IMR-90 (cell line): ENCODE measurements around the gene HFM1. TPM values are rescaled to one million over a fixed set of nuclear protein-coding genes. Genes with fewer than 3 reads are reported as not detected.

Source experiments
- ATAC-seq: fragments of 200-7000 bp; cut with Tn5 transposase; 2 replicates; pipeline ENCODE4 v1.9.1; 2020; ENCODE audit warnings: low read depth, mild to moderate bottlenecking, moderate library complexity
- BruUV-seq: library from RNA; stranded (reverse); fragments of 400-500 nt; replicated peaks from 2 replicates; lab custom pipeline; 2021; lab: Mats Ljungman, UMichigan
- CTCF ChIA-PET: fragments of 300-600 bp; formaldehyde crosslinking; extraction: SDS; loops from one replicate; lab custom pipeline; 2021; ENCODE audit warnings: antibody characterized with exemption; lab: Yijun Ruan, JAX
- POLR2A ChIA-PET: fragments of 300-600 bp; sonication (Branson Sonifier 250); formaldehyde crosslinking; loops from one replicate; lab custom pipeline; 2022; ENCODE audit warnings: antibody characterized with exemption; ENCODE audit not compliant: unreplicated experiment; lab: Charles Lee
- DNase-seq: peaks from one replicate; pipeline ENCODE4 v3.0.0; 2013
- H2AFZ ChIP-seq: replicated peaks from 2 replicates; pipeline ENCODE3; 2013; ENCODE audit warnings: low read length, mild to moderate bottlenecking; ENCODE audit not compliant: poor library complexity
- H2AK5ac ChIP-seq: 2 replicates; pipeline ENCODE4 v1.6.1; 2013; ENCODE audit warnings: low read depth, low read length, inconsistent platforms
- H2AK9ac ChIP-seq: replicated peaks from 2 replicates; pipeline ENCODE3; 2013; ENCODE audit warnings: mild to moderate bottlenecking, low read depth, low read length, moderate library complexity; ENCODE audit not compliant: poor library complexity
- H2BK120ac ChIP-seq: 2 replicates; pipeline ENCODE4 v1.6.1; 2013; ENCODE audit warnings: low read depth, low read length, inconsistent platforms
- H2BK15ac ChIP-seq: 3 replicates; pipeline ENCODE4 v1.6.1; 2013; ENCODE audit warnings: low read depth, low read length, inconsistent platforms
- H2BK20ac ChIP-seq: 2 replicates; pipeline ENCODE4 v1.6.1; 2013; ENCODE audit warnings: low read depth, mild to moderate bottlenecking, inconsistent platforms, low read length, moderate library complexity
- H2BK5ac ChIP-seq: 2 replicates; pipeline ENCODE4 v1.6.1; 2013; ENCODE audit warnings: mild to moderate bottlenecking, low read depth, low read length, inconsistent platforms; ENCODE audit not compliant: poor library complexity, severe bottlenecking
- H3K14ac ChIP-seq: replicated peaks from 2 replicates; pipeline ENCODE4 v1.6.1; 2013; ENCODE audit warnings: low read depth, low read length, inconsistent platforms
- H3K18ac ChIP-seq: 2 replicates; pipeline ENCODE4 v1.6.1; 2013; ENCODE audit warnings: low read depth, low read length, control low read depth
- H3K23ac ChIP-seq: 2 replicates; pipeline ENCODE4 v1.6.1; 2013; ENCODE audit warnings: low read depth, low read length, inconsistent platforms
- H3K27ac ChIP-seq: 2 replicates; pipeline ENCODE4 v1.5.1; 2013; ENCODE audit warnings: mild to moderate bottlenecking, control low read depth, low read length; ENCODE audit not compliant: insufficient read depth
- H3K27me3 ChIP-seq: 2 replicates; pipeline ENCODE4 v1.6.1; 2013; ENCODE audit warnings: low read length; ENCODE audit not compliant: control insufficient read depth, insufficient read depth
- H3K36me3 ChIP-seq: 2 replicates; pipeline ENCODE4 v1.6.1; 2013; ENCODE audit warnings: low read length, mixed read lengths; ENCODE audit not compliant: control insufficient read depth, insufficient read depth
- H3K4ac ChIP-seq: 2 replicates; pipeline ENCODE4 v1.6.1; 2013; ENCODE audit warnings: low read depth, low read length, inconsistent platforms
- H3K4me1 ChIP-seq: 2 replicates; pipeline ENCODE4 v1.6.1; 2013; ENCODE audit warnings: low read length, mixed read lengths; ENCODE audit not compliant: control insufficient read depth, insufficient read depth
- H3K4me2 ChIP-seq: 2 replicates; pipeline ENCODE4 v1.6.1; 2013; ENCODE audit warnings: low read depth, mild to moderate bottlenecking, control low read depth, low read length, moderate library complexity
- H3K4me3 ChIP-seq: 2 replicates; pipeline ENCODE4 v1.5.1; 2013; ENCODE audit warnings: low read depth, mild to moderate bottlenecking, control low read depth, low read length, moderate library complexity; ENCODE audit not compliant: insufficient read depth
- H3K56ac ChIP-seq: 2 replicates; pipeline ENCODE4 v1.6.1; 2013; ENCODE audit warnings: low read length, inconsistent platforms; ENCODE audit not compliant: insufficient read depth; ENCODE audit errors: extremely low read depth
- H3K79me1 ChIP-seq, 2 experiments: 2 replicates each; pipeline ENCODE4 v1.6.1; 2013; ENCODE audit warnings: low read length in 2 of 2, inconsistent platforms in 1 of 2, low read depth in 1 of 2
- H3K9ac ChIP-seq: 2 replicates; pipeline ENCODE4 v1.6.1; 2013; ENCODE audit warnings: low read depth, low read length, control low read depth
- H3K9me1 ChIP-seq: 2 replicates; pipeline ENCODE4 v1.6.1; 2013; ENCODE audit warnings: low read length, inconsistent platforms; ENCODE audit not compliant: insufficient read depth
- H3K9me3 ChIP-seq: 2 replicates; pipeline ENCODE4 v1.6.1; 2013; ENCODE audit warnings: low read length; ENCODE audit not compliant: control insufficient read depth, insufficient read depth
- H4K20me1 ChIP-seq: 2 replicates; pipeline ENCODE4 v1.6.1; 2013; ENCODE audit warnings: low read length, inconsistent platforms; ENCODE audit not compliant: insufficient read depth
- H4K5ac ChIP-seq: 2 replicates; pipeline ENCODE4 v1.6.1; 2013; ENCODE audit warnings: mild to moderate bottlenecking, low read depth, low read length, control low read depth
- H4K8ac ChIP-seq, 2 experiments: 2 replicates each; pipeline ENCODE4 v1.6.1; 2013; ENCODE audit warnings: low read depth in 2 of 2, low read length in 2 of 2, control low read depth in 1 of 2, inconsistent platforms in 1 of 2
- H4K91ac ChIP-seq: 2 replicates; pipeline ENCODE4 v1.6.1; 2013; ENCODE audit warnings: low read depth, low read length, inconsistent platforms; ENCODE audit not compliant: insufficient read depth
- BHLHE40 ChIP-seq: fragments of 150-350 bp; IDR thresholded peaks from 2 replicates; pipeline ENCODE4 v1.6.1; 2016; ENCODE audit warnings: mild to moderate bottlenecking, low read depth, low read length
- CHD1 ChIP-seq: IDR thresholded peaks from 2 replicates; pipeline ENCODE4 v1.6.1; 2012; ENCODE audit warnings: low read depth, low read length, improper control_type of control experiment
- CTCF ChIP-seq: conservative IDR thresholded peaks from 2 replicates; pipeline ENCODE4 v1.5.1; 2012; ENCODE audit warnings: mild to moderate bottlenecking, low read depth, low read length, improper control_type of control experiment
- ELK1 ChIP-seq: fragments of 150-350 bp; IDR thresholded peaks from 2 replicates; pipeline ENCODE4 v1.6.1; 2016; ENCODE audit warnings: low read depth, mild to moderate bottlenecking, low read length, moderate library complexity, borderline replicate concordance
- MAFK ChIP-seq: IDR thresholded peaks from 2 replicates; pipeline ENCODE4 v1.6.1; 2012; ENCODE audit warnings: low read depth, low read length, improper control_type of control experiment
- MAZ ChIP-seq: IDR thresholded peaks from 2 replicates; pipeline ENCODE4 v1.6.1; 2012; ENCODE audit warnings: low read depth, mild to moderate bottlenecking, low read length, improper control_type of control experiment, moderate library complexity, borderline replicate concordance
- POLR2A ChIP-seq: IDR thresholded peaks from 2 replicates; pipeline ENCODE4 v1.6.1; 2012; ENCODE audit warnings: mild to moderate bottlenecking, low read depth, low read length
- RAD21 ChIP-seq: IDR thresholded peaks from 2 replicates; pipeline ENCODE4 v1.6.1; 2012; ENCODE audit warnings: low read length, improper control_type of control experiment
- WGBS, 2 experiments: methylation state at CpG; one replicate each; pipeline versions ENCODE4 v1.1.5 to v1.1.7; 2013; ENCODE audit warnings: missing lambda C conversion rate in 2 of 2; ENCODE audit not compliant: insufficient read length in 1 of 2; ENCODE audit errors: extremely low coverage in 2 of 2; 5-methylcytosine and 5-hydroxymethylcytosine counted together
- dilution Hi-C: fragments of 300-500 bp; cut with HindIII; formaldehyde crosslinking; loops from one replicate; pipeline ENCODE4 v1.14.3; 2018; ENCODE audit warnings: low sequenced_read_pairs; ENCODE audit not compliant: unreplicated experiment
- in situ Hi-C: fragments of 300-500 bp; cut with MboI; formaldehyde crosslinking; loops from 3 replicates; pipeline ENCODE4 v1.14.3; 2019; ENCODE audit warnings: low sequenced_read_pairs, inconsistent platforms, mixed read lengths
- intact Hi-C: fragments of 100-400 bp; cut with micrococcal nuclease; formaldehyde crosslinking; loops from 2 replicates; pipeline ENCODE4 v1.10.0; 2022
- polyA plus RNA-seq, 3 experiments: library from polyadenylated mRNA; depleted of rRNA; stranded (reverse); fragments of >200 nt; gene quantifications; 2 replicates each; pipeline ENCODE4 v1.2.3, GENCODE V29; 2012; ENCODE audit warnings: low replicate concordance in 1 of 3
- total RNA-seq: library from RNA; depleted of rRNA; stranded (reverse); fragments of >200 nt; gene quantifications from 2 replicates; pipeline ENCODE4 v1.2.3, GENCODE V29; 2012

HFM1 gene
- total and polyA plus RNA-seq, 2 of the 4 experiments (the other 2 are of a cell fraction) = 0.15 to 0.18 TPM

GRCh38 chr1:91244737-91245136 lies 159.9 kb downstream of the HFM1 start:
- no TSS peak for BruUV-seq
- Histone ChIP-seq H3K23ac (no peak overlapping the region), H2AK5ac (no peak overlapping the region), H3K9me3 (no peaks in the 10 kb centered on the region), H3K9me1 (no peaks in the 10 kb centered on the region), H3K9ac (no peak overlapping the region), H4K8ac (no peak overlapping the region), H4K20me1 (no peaks in the 10 kb centered on the region), H3K27me3 (no peaks in the 10 kb centered on the region), H2BK15ac (no peak overlapping the region), H4K91ac (no peak overlapping the region), H3K4me1 (no peaks in the 10 kb centered on the region), H2BK120ac (no peak overlapping the region), H3K36me3 (no peaks in the 10 kb centered on the region), H2BK20ac (no peak overlapping the region), H2BK5ac (no peak overlapping the region), H3K4ac (no peak overlapping the region), H3K14ac (no peak overlapping the region), H2AFZ (no peak overlapping the region), H3K18ac (no peak overlapping the region), H4K5ac (no peak overlapping the region), H3K4me3 (no peak overlapping the region), H2AK9ac (no peak overlapping the region), H3K4me2 (no peak overlapping the region), H3K56ac (no peak overlapping the region), H3K79me1 (no peaks in the 10 kb centered on the region), H3K27ac (no peak overlapping the region)
- no peak for TF ChIP-seq RAD21
- no peak for TF ChIP-seq POLR2A
- no peak for TF ChIP-seq ELK1
- 0 out of 2 replicates have a peak, but pooled peaks have one; percentile 3 for TF ChIP-seq CTCF
- no peak for TF ChIP-seq MAZ
- TF ChIP-seq CHD1 = no peak
- no peak for TF ChIP-seq BHLHE40
- TF ChIP-seq MAFK = no peak
- no peak for ATAC-seq
- no peak for DNase-seq
- ChIA-PET POLR2A (no interaction called here), CTCF (interaction anchor here (1.4 kb wide), 1 partner anchor 10 kb away, joined by 3 read pairs; no protein-coding TSS in a partner anchor)
- no CpG with 5 or more reads among the region's 2 CpGs for WGBS, 2 experiments
- dilution Hi-C loops = no loop called here
- intact Hi-C loops = no loop called here
- in situ Hi-C loops = no loop called here
